Smooth muscle cell (in vitro differentiated cells): ENCODE data around the gene TBC1D16. TPM values are rescaled to one million over a fixed set of nuclear protein-coding genes. Genes with fewer than 3 reads are reported as not detected.

Source experiments
- DNase-seq: peaks from one replicate; lab custom pipeline; 2025; ENCODE audit not compliant: unreplicated experiment; lab: John Stamatoyannopoulos, UW
- H2AFZ ChIP-seq: fragments of 200-600 bp; sonication (generic); 2 replicates; pipeline ENCODE4 v1.6.0; 2016; ENCODE audit warnings: antibody characterized with exemption, low read depth, mild to moderate bottlenecking
- H3F3A ChIP-seq: fragments of 200-600 bp; sonication (generic); 2 replicates; pipeline ENCODE4 v1.6.0; 2017; ENCODE audit warnings: antibody characterized with exemption, low read depth
- H3K27ac ChIP-seq: fragments of 200-600 bp; sonication (generic); 2 replicates; pipeline ENCODE4 v1.5.1; 2016; ENCODE audit warnings: low read depth, mild to moderate bottlenecking
- H3K27me3 ChIP-seq: fragments of 200-600 bp; sonication (generic); 2 replicates; pipeline ENCODE4 v1.6.1; 2016; ENCODE audit warnings: low read depth, mild to moderate bottlenecking
- H3K36me3 ChIP-seq: fragments of 200-600 bp; sonication (generic); 2 replicates; pipeline ENCODE4 v1.5.1; 2016; ENCODE audit warnings: low read depth
- H3K4me1 ChIP-seq: fragments of 200-600 bp; sonication (generic); 2 replicates; pipeline ENCODE4 v1.5.1; 2016; ENCODE audit warnings: low read depth
- H3K4me2 ChIP-seq: fragments of 200-600 bp; sonication (generic); 2 replicates; pipeline ENCODE4 v1.6.0; 2016; ENCODE audit warnings: mild to moderate bottlenecking
- H3K4me3 ChIP-seq: fragments of 200-600 bp; sonication (generic); 2 replicates; pipeline ENCODE4 v1.5.1; 2016; ENCODE audit warnings: mild to moderate bottlenecking
- H3K79me2 ChIP-seq: fragments of 200-600 bp; sonication (generic); 2 replicates; pipeline ENCODE4 v1.6.0; 2016; ENCODE audit warnings: low read depth, mild to moderate bottlenecking
- H3K9ac ChIP-seq: fragments of 200-600 bp; sonication (generic); 2 replicates; pipeline ENCODE4 v1.6.0; 2016; ENCODE audit warnings: low read depth
- H3K9me3 ChIP-seq: fragments of 200-600 bp; sonication (generic); replicated peaks from 2 replicates; pipeline ENCODE4 v1.5.1; 2016; ENCODE audit warnings: low read depth
- H4K20me1 ChIP-seq: fragments of 200-600 bp; sonication (generic); 2 replicates; pipeline ENCODE4 v1.6.0; 2016; ENCODE audit warnings: low read depth
- CTCF ChIP-seq: fragments of 200-600 bp; sonication (generic); IDR thresholded peaks from 2 replicates; pipeline ENCODE4 v1.5.1; 2017; ENCODE audit warnings: borderline replicate concordance, mild to moderate bottlenecking, antibody characterized with exemption; ENCODE audit not compliant: insufficient read depth, poor library complexity, severe bottlenecking
- WGBS: methylation state at CpG from one replicate; pipeline ENCODE4 v1.1.7; 2016; ENCODE audit warnings: low lambda C conversion rate; 5-methylcytosine and 5-hydroxymethylcytosine counted together
- polyA plus RNA-seq: library from polyadenylated mRNA; unstranded; fragments of >200 nt; fragmentation: Nextera tagmentation; extraction: Ambion mirVana; gene quantifications from 2 replicates; pipeline ENCODE4 v1.2.1, GENCODE V29; 2016
- total RNA-seq: library from RNA; depleted of rRNA; stranded (reverse); fragments of >200 nt; gene quantifications from 2 replicates; pipeline ENCODE4 v1.2.3, GENCODE V29; 2014

The TBC1D16 gene
- total and polyA plus RNA-seq, 2 experiments from 2014 or later: 17.4 to 24.6 TPM

- no peaks in the 10 kb centered on the region for H3K36me3 ChIP-seq
- DNase-seq: no peak
- no peak overlapping the region for H3K27ac ChIP-seq
- H3K4me1 ChIP-seq: no peaks in the 10 kb centered on the region
- H3K27me3 ChIP-seq: no peaks in the 10 kb centered on the region
- H4K20me1 ChIP-seq: no peaks in the 10 kb centered on the region
- H3K9ac ChIP-seq: no peak overlapping the region
- no peak overlapping the region for H3K4me2 ChIP-seq
- no peak overlapping the region for H2AFZ ChIP-seq
- H3K9me3 ChIP-seq: no peaks in the 10 kb centered on the region
- no peak overlapping the region for H3K4me3 ChIP-seq
- TF ChIP-seq CTCF: no peak
- H3F3A ChIP-seq: no peaks in the 10 kb centered on the region
- H3K79me2 ChIP-seq: no peaks in the 10 kb centered on the region
- WGBS: 97% methylated on average over 7 of the region's 7 CpGs
Observed at GRCh38 chr17:79939094-79939435, 96.6 kb downstream of the TBC1D16 start.

DNA sequence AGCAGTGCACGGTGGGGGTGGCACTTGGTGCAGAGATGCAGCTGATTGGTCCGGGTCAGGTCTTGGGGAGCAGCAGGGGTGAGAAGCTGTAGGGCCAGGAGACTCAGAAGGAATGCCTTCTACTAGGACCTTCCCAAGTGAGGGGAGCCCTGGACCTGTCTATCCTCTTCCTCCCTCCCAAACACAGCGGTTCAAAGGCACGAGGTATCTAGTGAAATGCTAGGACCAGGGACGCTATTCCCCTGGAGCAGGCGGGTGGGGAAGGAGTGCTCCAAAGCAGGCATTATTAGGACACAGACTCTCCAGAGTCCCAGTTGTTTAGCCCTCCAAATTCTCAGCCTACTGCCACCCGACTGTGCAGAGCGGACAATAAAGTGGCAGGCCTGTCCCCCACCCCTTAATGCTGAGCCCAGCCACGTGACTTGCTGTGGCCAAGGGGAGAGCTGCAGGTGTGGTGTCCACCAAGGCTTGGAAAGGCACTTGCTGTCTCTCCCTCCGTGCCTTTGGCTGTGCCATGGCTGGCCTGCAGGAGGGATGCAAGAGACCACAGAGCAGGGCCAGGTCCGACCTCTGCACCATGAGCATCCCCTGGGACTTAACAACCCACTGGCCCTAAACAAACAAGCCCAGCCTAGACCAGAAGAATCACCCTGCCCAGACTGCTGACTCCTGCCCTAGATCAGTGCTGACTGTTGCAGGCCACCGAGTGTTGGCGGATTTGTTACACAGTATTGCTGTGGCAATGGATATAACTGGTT lies 97.2 kb downstream of the TBC1D16 start:
- WGBS: 94% methylated on average over 13 of the region's 13 CpGs
- Histone ChIP-seq H3K36me3 (no peaks in the 10 kb centered on the region), H3K27ac (no peak overlapping the region), H3K4me1 (no peaks in the 10 kb centered on the region), H2AFZ (no peak overlapping the region), H3K79me2 (no peaks in the 10 kb centered on the region), H3K27me3 (no peaks in the 10 kb centered on the region), H4K20me1 (no peaks in the 10 kb centered on the region), H3K9ac (no peak overlapping the region), H3K9me3 (no peaks in the 10 kb centered on the region), H3K4me3 (no peak overlapping the region), H3F3A (no peaks in the 10 kb centered on the region), H3K4me2 (no peak overlapping the region)
- DNase-seq: no peak
- no peak for TF ChIP-seq CTCF

- Histone ChIP-seq H3K79me2 (no peaks in the 10 kb centered on the region), H3K36me3 (no peaks in the 10 kb centered on the region), H3K4me2 (no peak overlapping the region), H3K27me3 (no peaks in the 10 kb centered on the region), H3K9me3 (no peaks in the 10 kb centered on the region), H3K9ac (no peak overlapping the region), H2AFZ (no peak overlapping the region), H3K27ac (no peak overlapping the region), H4K20me1 (no peaks in the 10 kb centered on the region), H3F3A (no peaks in the 10 kb centered on the region), H3K4me3 (no peak overlapping the region), H3K4me1 (no peaks in the 10 kb centered on the region)
- 84% methylated on average over 37 of the region's 37 CpGs for WGBS
- no peak for TF ChIP-seq CTCF
- no peak for DNase-seq
Observed at GRCh38 chr17:79937391-79938335, 98.0 kb downstream of the TBC1D16 start.
